ENCODE data around the gene BORCS8.
"Not testable (repeated sequence)": the region's sequence is repeated elsewhere in the genome, so short reads cannot be mapped to it uniquely, and the experiment has no call there.

The BORCS8 gene

GRCh38 chr19:19179548-19180441 lies 12.2 kb downstream of the BORCS8 start:
- FAIRE-seq, result no peak

DNA sequence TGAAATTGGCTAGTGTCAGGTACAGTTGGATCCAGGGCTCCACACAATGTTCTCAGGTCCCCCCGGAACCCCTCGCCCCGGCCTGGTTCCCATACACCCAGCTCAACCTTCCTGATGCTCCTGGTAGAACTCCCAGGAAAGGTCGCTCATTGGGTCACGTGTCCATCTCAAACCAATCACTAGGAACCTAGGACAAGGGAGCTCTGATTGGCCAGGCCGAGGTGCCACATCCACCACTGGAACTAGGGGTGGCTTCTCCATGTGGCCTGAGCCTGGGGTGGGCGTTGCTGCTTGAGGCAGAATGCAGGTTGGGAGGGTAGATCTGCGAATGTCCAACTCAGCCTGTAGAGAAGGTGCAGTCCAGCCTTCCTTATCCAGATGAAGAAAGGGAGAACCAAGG lies 15.0 kb downstream of the BORCS8 start:
- FAIRE-seq, result no peak

- FAIRE-seq, result not testable (repeated sequence)
Measured at GRCh38 chr19:19173243-19173642, 18.7 kb downstream of the BORCS8 start.

- FAIRE-seq, result no peak
Measured at GRCh38 chr19:19171821-19172532, 20.0 kb downstream of the BORCS8 start.

DNA sequence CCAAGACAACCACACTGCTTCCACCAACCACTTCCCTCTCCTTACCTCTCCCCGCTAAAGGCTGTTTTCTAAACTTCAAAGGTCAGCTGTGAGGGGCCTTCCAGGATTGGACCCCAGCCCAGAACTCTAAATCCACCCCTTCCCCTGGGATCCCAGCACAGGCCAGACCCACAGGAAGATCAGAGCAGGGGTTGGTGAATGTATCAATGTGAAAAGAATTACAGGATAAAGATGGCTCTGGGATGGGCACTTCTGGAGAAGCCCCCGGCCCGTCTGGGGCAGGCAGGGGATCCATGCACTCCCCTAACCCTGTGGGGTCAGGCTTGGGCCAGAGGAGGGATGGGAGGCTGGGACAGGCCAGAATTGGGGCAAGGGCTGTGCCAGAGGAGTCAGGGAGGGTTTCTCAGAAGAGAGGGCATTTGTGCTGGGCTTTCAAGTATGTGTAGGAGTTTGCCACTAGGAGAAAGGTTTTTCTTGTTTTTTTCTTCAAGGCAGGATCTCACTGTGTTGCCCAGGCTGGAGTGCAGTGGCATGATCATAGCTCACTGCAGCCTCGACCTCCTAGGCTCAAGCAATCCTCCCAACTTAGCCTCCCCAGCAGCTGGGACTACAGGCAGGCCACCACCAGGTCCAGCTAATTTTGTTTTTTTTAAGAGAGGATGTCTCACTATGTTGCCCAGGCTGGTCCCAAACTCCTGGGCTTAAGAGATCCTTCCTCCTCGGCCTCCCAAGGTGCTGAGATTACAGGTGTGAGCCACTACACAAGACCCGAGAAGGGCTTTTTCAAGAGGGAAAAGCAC lies 20.9 kb downstream of the BORCS8 start:
- no peak for FAIRE-seq

DNA sequence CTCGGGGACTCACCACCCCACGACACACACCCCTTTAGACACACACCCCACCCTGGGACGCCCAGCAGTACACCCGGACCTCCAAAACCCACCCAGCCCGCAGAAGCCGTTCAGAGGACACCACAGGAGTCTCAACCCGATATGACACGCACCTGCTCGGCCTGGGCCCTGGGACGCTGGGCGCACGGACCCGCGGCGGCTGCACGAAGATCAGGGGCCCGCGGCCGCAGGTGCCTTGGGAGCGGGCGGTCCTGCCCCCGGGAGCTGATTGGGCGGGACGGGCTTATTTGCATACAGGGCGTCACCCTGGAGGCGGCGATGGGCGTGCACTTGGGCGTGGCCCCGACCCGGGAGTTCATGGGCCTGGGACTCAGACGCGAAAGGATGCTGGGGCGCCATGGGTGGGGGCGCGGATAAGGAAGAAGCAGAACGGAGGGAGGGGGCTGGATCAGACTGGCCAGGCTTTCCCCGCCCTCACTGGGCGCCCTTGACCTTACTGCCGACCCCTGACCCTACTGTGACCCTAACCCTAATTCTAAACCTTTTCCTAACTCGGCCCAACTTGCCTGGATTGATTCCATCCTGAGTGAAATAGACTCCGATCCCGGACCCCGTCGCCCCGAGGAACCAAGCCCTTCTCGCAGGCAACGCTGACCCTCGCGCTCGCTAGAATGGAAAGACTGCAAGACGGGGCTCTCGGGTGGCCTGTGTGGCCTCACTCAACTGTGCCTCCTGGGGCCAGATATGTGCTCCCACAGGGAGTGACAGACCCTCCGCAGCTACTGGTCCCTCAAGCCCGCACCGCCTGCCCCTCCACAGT lies 21.7 kb downstream of the BORCS8 start, which contains the start of gene MEF2B:
MEF2B (minus strand) TSS at position 211 of the 820 bp plus-strand sequence. CDS start 19,528 bp downstream, outside the sequence.
- no peak for FAIRE-seq

GRCh38 chr19:19169236-19170052 lies 22.5 kb downstream of the BORCS8 start:
- FAIRE-seq, result no peak

- no peak for FAIRE-seq
Measured at GRCh38 chr19:19167612-19168011, 24.3 kb downstream of the BORCS8 start.

DNA sequence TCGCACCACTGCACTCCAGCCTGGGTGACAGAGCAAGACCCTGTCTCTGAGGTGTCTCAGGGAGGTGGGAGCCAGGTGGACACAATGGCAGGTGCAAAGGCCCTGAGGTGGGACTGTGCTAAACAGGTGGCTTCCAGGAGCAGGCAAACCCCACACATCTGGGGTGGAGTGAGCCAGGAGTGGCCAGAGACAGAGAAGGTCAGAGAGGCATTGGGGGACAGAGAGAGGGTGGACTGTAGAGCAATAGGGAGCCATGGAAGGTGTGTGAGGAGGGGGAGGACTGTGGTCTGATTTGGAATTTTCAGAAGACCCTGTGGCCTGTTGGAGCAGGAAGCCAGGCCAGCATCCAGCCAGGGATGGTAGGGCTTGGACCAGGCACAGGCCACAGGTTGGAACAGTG lies 26.6 kb downstream of the BORCS8 start:
- no peak for FAIRE-seq

DNA sequence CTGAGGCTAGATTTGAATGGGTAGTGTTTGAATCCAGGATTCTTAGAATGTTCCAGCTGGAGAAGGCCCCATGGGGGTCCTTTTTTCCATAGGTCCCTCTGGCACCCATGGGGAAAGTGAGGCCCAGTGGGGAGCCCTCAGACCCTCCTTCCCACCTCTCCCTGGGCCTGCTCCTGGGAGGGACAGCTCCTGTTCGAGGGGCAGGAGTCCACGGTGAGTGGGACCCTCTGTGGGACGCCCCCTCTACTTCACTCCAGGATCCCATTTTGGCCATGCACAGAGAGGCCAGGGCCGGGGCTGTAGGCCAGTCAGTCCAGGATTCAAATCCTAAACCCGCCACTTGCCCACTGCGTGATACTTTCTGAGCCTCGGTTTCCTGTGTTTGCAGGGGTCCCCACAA lies 29.5 kb downstream of the BORCS8 start:
- FAIRE-seq, result no peak

DNA sequence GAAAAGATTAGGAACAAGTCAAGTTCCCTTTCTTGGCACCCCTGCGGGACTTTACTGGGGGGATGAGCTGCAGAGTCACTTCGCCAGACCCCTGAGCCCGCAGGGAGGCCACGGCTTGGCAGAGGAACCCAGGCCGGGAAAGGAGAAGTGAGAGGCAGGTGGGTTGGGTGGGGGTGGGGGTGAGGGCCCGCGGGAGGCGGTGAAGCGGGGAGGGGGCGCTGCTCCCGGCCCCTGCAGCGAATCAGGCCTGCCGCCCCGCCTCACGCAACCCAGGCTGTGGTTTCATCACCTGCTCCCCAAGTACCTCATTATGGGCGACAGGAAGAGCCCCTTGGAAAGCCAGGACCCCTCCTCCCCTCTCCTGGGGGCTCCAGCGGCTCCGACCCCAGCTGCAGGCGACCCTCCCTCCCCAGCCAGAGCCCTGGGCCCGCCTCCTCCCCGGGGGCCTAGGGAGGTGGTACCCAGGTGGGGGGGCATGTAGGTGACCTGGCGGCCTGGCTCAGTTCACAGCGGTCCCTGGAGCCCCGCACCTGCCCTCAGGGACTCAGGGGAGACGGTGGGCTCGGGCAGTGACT lies 31.4 kb downstream of the BORCS8 start:
- FAIRE-seq, result no peak

- FAIRE-seq, result no peak
Measured at GRCh38 chr19:19159534-19159933, 32.4 kb downstream of the BORCS8 start.

- no peak for FAIRE-seq
Measured at GRCh38 chr19:19157808-19158207, 34.1 kb downstream of the BORCS8 start.

- FAIRE-seq, result no peak
Measured at GRCh38 chr19:19155495-19156219, 36.3 kb downstream of the BORCS8 start.

- no peak for FAIRE-seq
Measured at GRCh38 chr19:19154768-19155494, 37.0 kb downstream of the BORCS8 start.

DNA sequence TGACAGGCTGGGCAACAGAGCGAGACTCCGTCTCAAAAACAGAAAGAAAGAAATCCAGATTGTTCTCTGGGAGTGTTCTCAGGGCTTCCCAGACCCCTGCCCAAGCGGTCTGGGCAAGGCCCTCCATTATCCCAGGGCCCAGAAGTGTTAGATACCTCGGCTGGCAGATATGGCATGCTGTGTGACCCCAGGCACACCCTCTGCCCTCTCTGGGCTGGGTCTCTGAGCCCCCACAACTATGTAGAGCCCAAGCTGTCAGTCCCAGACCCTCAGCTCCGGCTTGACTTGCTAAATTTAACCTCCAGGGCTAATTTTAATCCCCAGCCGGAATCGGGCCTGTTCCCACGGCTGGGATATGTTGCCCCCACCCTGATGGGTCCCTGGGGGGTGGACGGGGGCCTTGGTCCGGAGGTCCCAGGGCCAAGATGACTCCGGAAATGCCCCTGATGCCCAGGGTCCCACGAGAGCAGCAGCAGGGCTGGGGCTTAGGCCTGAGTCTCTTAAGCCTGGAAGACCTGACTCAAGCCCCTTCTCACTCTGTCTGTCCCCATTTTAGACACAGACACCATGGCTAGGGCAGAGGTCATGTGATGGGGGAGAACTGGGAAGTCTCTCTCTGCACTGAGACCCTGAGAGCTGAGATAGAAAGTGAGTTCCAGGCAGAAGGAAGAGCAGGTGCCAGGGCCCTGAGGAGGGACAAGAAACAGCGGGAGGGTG lies 39.1 kb downstream of the BORCS8 start:
- no peak for FAIRE-seq

- FAIRE-seq, result no peak
Measured at GRCh38 chr19:19151418-19151817, 40.5 kb downstream of the BORCS8 start.

GRCh38 chr19:19149435-19149834 lies 42.5 kb downstream of the BORCS8 start:
- no peak for FAIRE-seq

DNA sequence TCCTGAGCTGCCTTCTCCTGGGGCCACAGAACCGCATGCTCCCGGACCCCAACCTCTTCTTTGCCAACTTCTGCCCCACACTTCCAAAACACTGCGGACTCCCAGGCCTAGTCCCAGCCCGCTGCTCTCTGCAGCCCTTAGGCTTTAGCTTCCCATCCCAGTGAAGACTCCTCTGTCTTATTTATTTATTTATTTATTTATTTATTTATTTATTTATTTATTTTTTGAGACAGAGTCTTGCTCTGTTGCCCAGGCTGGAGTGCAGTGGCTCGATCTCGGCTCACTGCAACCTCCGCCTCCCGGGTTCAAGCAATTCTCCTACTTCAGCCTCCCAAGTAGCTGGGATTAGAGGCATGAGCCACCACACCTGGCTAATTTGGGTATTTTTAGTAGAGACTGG lies 43.4 kb downstream of the BORCS8 start:
- not testable (repeated sequence) for FAIRE-seq

Data from colon (tissue), 2 donors.